Upper lobe of left lung (tissue), 4 donors: ENCODE measurements around the gene HOXA2.

Experiments
- CTCF ChIP-seq, 6 experiments: fragments of 450-650 bp in 4 of 6; fragments of 200-600 bp in 2 of 6; sonication (generic) in 2 of 6; IDR thresholded peaks; one replicate each; pipeline ENCODE4 v1.5.1; 2016 to 2019; ENCODE audit warnings: antibody characterized with exemption in 6 of 6
- POLR2A ChIP-seq, 4 donors: fragments of 450-650 bp; IDR thresholded peaks; one replicate each; pipeline ENCODE4 v1.5.1; 2016 to 2017; ENCODE audit warnings: antibody characterized with exemption in 4 of 4, mild to moderate bottlenecking in 2 of 4
- POLR2AphosphoS5 ChIP-seq, 2 donors: sonication (generic); formaldehyde crosslinking; IDR thresholded peaks; one replicate each; pipeline ENCODE4 v1.5.1; 2017; ENCODE audit warnings: antibody characterized with exemption in 2 of 2

- no peak for TF ChIP-seq CTCF (IDR thresholded peaks at IDR 0.05)
- no peak for TF ChIP-seq POLR2A (IDR thresholded peaks at IDR 0.05)
- no peak for TF ChIP-seq POLR2AphosphoS5 (IDR thresholded peaks at IDR 0.05)
These were observed 1.8 kb downstream of the HOXA2 start for GRCh38 chr7:27100694-27101170.
